Endothelial cell of umbilical vein (primary cell): Measurements from ENCODE around the gene PPP4R1.
"Not testable (repeated sequence)": the region's sequence is repeated elsewhere in the genome, so short reads cannot be mapped to it uniquely, and the experiment has no call there.

Experiments used
- CTCF ChIP-seq, 2 donors: IDR thresholded peaks; 1 replicate in 1 of 2; 2 replicates in 1 of 2; pipeline ENCODE4 v1.5.1; 2011; ENCODE audit warnings: low read length in 2 of 2, mild to moderate bottlenecking in 2 of 2, moderate library complexity in 2 of 2, control low read depth in 1 of 2, inconsistent platforms in 1 of 2, low read depth in 1 of 2; ENCODE audit not compliant: insufficient read depth in 1 of 2; ENCODE audit errors: extremely low read depth in 1 of 2
- FOS ChIP-seq: IDR thresholded peaks from 2 replicates; pipeline ENCODE4 v1.6.1; 2011; ENCODE audit warnings: mild to moderate bottlenecking, low read length, moderate library complexity, borderline replicate concordance; ENCODE audit not compliant: insufficient read depth
- POLR2A ChIP-seq: IDR thresholded peaks from 2 replicates; pipeline ENCODE4 v1.6.1; 2012; ENCODE audit warnings: low read depth, mild to moderate bottlenecking, control low read depth, low read length
- POLR2AphosphoS5 ChIP-seq: IDR thresholded peaks from 2 replicates; pipeline ENCODE4 v1.6.1; 2012; ENCODE audit warnings: low read depth, mild to moderate bottlenecking, control low read depth, low read length, moderate library complexity; ENCODE audit not compliant: insufficient read depth

GRCh38 chr18:9607111-9607510 lies 7.2 kb downstream of the PPP4R1 start:
- TF ChIP-seq POLR2AphosphoS5; POLR2A; CTCF (IDR thresholded peaks at IDR 0.05; ENCODE audit: extremely low read depth in 1 of 2, insufficient read depth in 1 of 2, low read depth in 1 of 2, low read length in 2 of 2); FOS: not testable (repeated sequence)
